A673 (cell line): ENCODE measurements around the gene GATA2. TPM values are rescaled to one million over a fixed set of nuclear protein-coding genes. Genes with fewer than 3 reads are reported as not detected.

ENCODE experiments used
- BruUV-seq: library from RNA; stranded (reverse); fragments of 400-500 nt; replicated peaks from 2 replicates; lab custom pipeline; 2021; lab: Mats Ljungman, UMichigan
- CTCF ChIA-PET: fragments of 300-600 bp; sonication (Branson Sonifier 250); formaldehyde crosslinking; loops from one replicate; lab custom pipeline; 2022; ENCODE audit warnings: antibody characterized with exemption; lab: Charles Lee
- POLR2A ChIA-PET: fragments of 300-600 bp; sonication (Branson Sonifier 250); formaldehyde crosslinking; loops from one replicate; lab custom pipeline; 2022; ENCODE audit warnings: antibody characterized with exemption; ENCODE audit not compliant: low non-redundant PET; lab: Charles Lee
- DNase-seq: peaks from one replicate; pipeline ENCODE4 v3.0.0-alpha.2; 2015; ENCODE audit warnings: low spot score
- H3K27ac ChIP-seq: fragments of 200-600 bp; sonication (generic); 2 replicates; pipeline ENCODE4 v1.5.1; 2016; ENCODE audit warnings: mixed run types, low read depth, mild to moderate bottlenecking, mixed read lengths, antibody characterized with exemption, low read length; ENCODE audit not compliant: poor library complexity, severe bottlenecking
- H3K27me3 ChIP-seq: fragments of 200-600 bp; sonication (generic); replicated peaks from 2 replicates; pipeline ENCODE4 v1.6.1; 2017; ENCODE audit warnings: mixed run types, low read depth, mild to moderate bottlenecking, mixed read lengths, antibody characterized with exemption, low read length; ENCODE audit not compliant: insufficient read depth, poor library complexity
- H3K36me3 ChIP-seq: fragments of 200-600 bp; sonication (generic); 2 replicates; pipeline ENCODE4 v1.6.1; 2016; ENCODE audit warnings: mixed run types, mild to moderate bottlenecking, mixed read lengths, antibody characterized with exemption, low read length; ENCODE audit not compliant: insufficient read depth, poor library complexity, severe bottlenecking
- H3K4me1 ChIP-seq: fragments of 200-600 bp; sonication (generic); 2 replicates; pipeline ENCODE4 v1.6.1; 2017; ENCODE audit warnings: mixed run types, mild to moderate bottlenecking, mixed read lengths, antibody characterized with exemption, low read length; ENCODE audit not compliant: insufficient read depth, poor library complexity, severe bottlenecking
- H3K4me3 ChIP-seq: fragments of 200-600 bp; sonication (generic); 2 replicates; pipeline ENCODE4 v1.5.1; 2016; ENCODE audit warnings: low read depth, mixed run types, mild to moderate bottlenecking, mixed read lengths, low read length; ENCODE audit not compliant: poor library complexity, severe bottlenecking
- H3K9me3 ChIP-seq: fragments of 200-600 bp; sonication (generic); 2 replicates; pipeline ENCODE4 v1.6.1; 2016; ENCODE audit warnings: mixed run types, low read depth, mild to moderate bottlenecking, mixed read lengths, antibody characterized with exemption, low read length; ENCODE audit not compliant: poor library complexity, severe bottlenecking
- EZH2 ChIP-seq: fragments of 200-600 bp; sonication (generic); IDR thresholded peaks from 2 replicates; pipeline ENCODE4 v1.6.1; 2017; ENCODE audit warnings: borderline replicate concordance, low read depth, mild to moderate bottlenecking, mixed read lengths, antibody characterized with exemption, low read length; ENCODE audit not compliant: poor library complexity, severe bottlenecking
- intact Hi-C: fragments of 100-400 bp; cut with micrococcal nuclease; formaldehyde crosslinking; loops from one replicate; pipeline ENCODE4 v1.10.0; 2022; ENCODE audit not compliant: unreplicated experiment
- total RNA-seq: library from RNA; stranded (reverse); gene quantifications from 2 replicates; pipeline ENCODE4 v1.2.3, GENCODE V29; 2021
- TF ChIP-seq, protein P1 (sequence below): fragments of 300-800, 200-600 bp; sonication (generic); conservative IDR thresholded peaks from 2 replicates; pipeline ENCODE4 v1.5.1; 2017; ENCODE audit warnings: low read depth, mild to moderate bottlenecking, antibody characterized with exemption, low read length, moderate library complexity, mixed read lengths

The GATA2 gene
- total RNA-seq, 1 experiment from 2014 or later = 19.4 TPM

- H3K27me3 ChIP-seq = peaks cover 13% of the 10 kb centered on the region
- POLR2A ChIA-PET = no interaction called here
- H3K4me1 ChIP-seq = peaks cover 19% of the 10 kb centered on the region
- CTCF ChIA-PET = no interaction called here
- DNase-seq = peak; percentile 16
- intact Hi-C loops = loop anchor here (5.0 kb wide), 1 partner anchor 65 kb away; no protein-coding TSS in a partner anchor
- BruUV-seq = no TSS peak
- TF ChIP-seq EZH2 = peak; percentile 72
- TF ChIP-seq, protein P1, sequence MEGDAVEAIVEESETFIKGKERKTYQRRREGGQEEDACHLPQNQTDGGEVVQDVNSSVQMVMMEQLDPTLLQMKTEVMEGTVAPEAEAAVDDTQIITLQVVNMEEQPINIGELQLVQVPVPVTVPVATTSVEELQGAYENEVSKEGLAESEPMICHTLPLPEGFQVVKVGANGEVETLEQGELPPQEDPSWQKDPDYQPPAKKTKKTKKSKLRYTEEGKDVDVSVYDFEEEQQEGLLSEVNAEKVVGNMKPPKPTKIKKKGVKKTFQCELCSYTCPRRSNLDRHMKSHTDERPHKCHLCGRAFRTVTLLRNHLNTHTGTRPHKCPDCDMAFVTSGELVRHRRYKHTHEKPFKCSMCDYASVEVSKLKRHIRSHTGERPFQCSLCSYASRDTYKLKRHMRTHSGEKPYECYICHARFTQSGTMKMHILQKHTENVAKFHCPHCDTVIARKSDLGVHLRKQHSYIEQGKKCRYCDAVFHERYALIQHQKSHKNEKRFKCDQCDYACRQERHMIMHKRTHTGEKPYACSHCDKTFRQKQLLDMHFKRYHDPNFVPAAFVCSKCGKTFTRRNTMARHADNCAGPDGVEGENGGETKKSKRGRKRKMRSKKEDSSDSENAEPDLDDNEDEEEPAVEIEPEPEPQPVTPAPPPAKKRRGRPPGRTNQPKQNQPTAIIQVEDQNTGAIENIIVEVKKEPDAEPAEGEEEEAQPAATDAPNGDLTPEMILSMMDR = no peak
- H3K4me3 ChIP-seq = peak overlapping the region; percentile 43
- no peaks in the 10 kb centered on the region for H3K36me3 ChIP-seq
- H3K27ac ChIP-seq = no peak overlapping the region
- H3K9me3 ChIP-seq = no peaks in the 10 kb centered on the region
Measured at GRCh38 chr3:128491941-128492670, 895 bp downstream of the GATA2 start.

DNA sequence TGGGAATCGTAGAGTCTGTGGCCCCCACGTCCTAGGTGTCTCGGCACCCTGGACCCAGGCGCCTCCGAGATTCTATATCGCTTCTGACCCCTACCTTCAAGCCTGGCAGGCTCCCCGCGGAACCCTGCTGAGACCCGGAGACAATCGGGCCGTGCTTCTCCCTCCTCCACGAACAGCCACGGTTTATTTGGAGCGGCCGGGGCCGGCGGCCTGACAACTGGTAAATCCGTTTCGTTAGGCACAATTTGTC, 1.4 kb downstream of the GATA2 start:
- BruUV-seq = no TSS peak
- Histone ChIP-seq H3K9me3 (no peaks in the 10 kb centered on the region), H3K27ac (no peak overlapping the region), H3K27me3 (peaks cover 13% of the 10 kb centered on the region), H3K4me1 (peaks cover 19% of the 10 kb centered on the region), H3K36me3 (no peaks in the 10 kb centered on the region), H3K4me3 (peak overlapping the region; percentile 43)
- intact Hi-C loops = loop anchor here (5.0 kb wide), 1 partner anchor 64 kb away; no protein-coding TSS in a partner anchor
- ChIA-PET CTCF (no interaction called here), POLR2A (no interaction called here)
- peak; percentile 15 for DNase-seq
- TF ChIP-seq EZH2 = no peak
- TF ChIP-seq, protein P1 = no peak

GRCh38 chr3:128490915-128491690, 1.9 kb downstream of the GATA2 start:
- BruUV-seq = no TSS peak
- Histone ChIP-seq H3K27ac (no peak overlapping the region), H3K4me3 (peak overlapping the region; percentile 81), H3K27me3 (peaks cover 13% of the 10 kb centered on the region), H3K4me1 (peaks cover 19% of the 10 kb centered on the region), H3K9me3 (no peaks in the 10 kb centered on the region), H3K36me3 (no peaks in the 10 kb centered on the region)
- TF ChIP-seq, protein P1 = no peak
- TF ChIP-seq EZH2 = no peak
- no peak for DNase-seq
- ChIA-PET CTCF (no interaction called here), POLR2A (no interaction called here)
- intact Hi-C loops = loop anchor here (5.0 kb wide), 1 partner anchor 64 kb away; no protein-coding TSS in a partner anchor
